ENCODE data around the gene DTWD1.
"Not testable (repeated sequence)": the region's sequence is repeated elsewhere in the genome, so short reads cannot be mapped to it uniquely, and the experiment has no call there.

The DTWD1 gene

DNA sequence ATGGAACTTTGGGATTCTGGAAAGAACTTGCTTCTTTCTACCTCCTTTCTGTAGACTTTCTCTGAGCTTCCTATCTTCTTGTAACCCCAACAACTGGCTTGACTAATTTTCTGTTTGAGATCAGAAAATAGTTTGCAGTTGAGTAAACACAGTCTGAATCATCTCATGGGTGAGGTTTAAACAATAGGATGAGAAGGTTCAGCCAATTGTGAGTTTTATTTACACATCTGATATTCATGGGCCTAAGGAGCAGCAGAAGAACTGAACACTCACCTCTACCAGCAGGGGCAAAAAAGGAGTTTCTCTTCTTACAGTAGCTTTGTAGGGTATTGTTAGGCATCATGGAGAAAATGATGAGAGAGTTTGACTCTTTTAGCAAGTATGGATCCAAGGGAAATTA lies 54.2 kb downstream of the DTWD1 start:
- H3K27ac ChIP-seq (ENCODE audit: low read length): no peak overlapping the region
- no peak for DNase-seq (ENCODE audit: low read depth, low spot score)

DNA sequence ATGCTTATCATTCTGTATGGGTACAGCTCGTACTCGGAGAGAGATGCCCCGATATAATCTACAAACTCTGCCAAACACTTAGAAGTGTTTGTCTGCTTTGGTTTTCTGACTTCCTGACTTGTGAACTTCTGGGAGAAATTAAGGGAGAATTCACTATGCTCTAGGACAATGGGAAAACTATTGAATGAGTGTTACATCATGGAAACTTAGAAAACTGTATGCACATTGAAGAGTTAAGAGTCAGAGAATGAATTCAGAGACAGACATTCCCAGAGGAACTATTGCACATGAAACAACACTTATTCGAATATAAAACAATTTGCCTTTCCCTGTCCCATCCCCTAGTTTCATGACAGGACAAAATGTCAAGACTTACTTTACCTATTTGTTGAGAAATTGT lies 57.8 kb downstream of the DTWD1 start:
- Histone ChIP-seq H3K9me3 (ENCODE audit: control insufficient read depth, insufficient read depth, low read length) (no peaks in the 10 kb centered on the region), H3K27ac (ENCODE audit: low read length) (no peak overlapping the region), H3K36me3 (ENCODE audit: control insufficient read depth, insufficient read depth, low read length) (no peaks in the 10 kb centered on the region), H3K4me3 (ENCODE audit: low read length) (no peak overlapping the region), H3K27me3 (ENCODE audit: control insufficient read depth, insufficient read depth, low read length) (no peaks in the 10 kb centered on the region), H3K4me1 (ENCODE audit: control insufficient read depth, insufficient read depth, low read length) (no peaks in the 10 kb centered on the region)
- DNase-seq (ENCODE audit: low read depth, low spot score): no peak
- WGBS (ENCODE audit: insufficient coverage, insufficient read length): no CpG with 5 or more reads among the region's 4 CpGs

More for the DNA sequence above, 54.2 kb downstream of the DTWD1 start:
- no peaks in the 10 kb centered on the region for H3K27me3 ChIP-seq (ENCODE audit: control insufficient read depth, insufficient read depth, low read length)
- H3K36me3 ChIP-seq (ENCODE audit: control insufficient read depth, insufficient read depth, low read length): no peaks in the 10 kb centered on the region
- H3K4me1 ChIP-seq (ENCODE audit: control insufficient read depth, insufficient read depth, low read length): no peaks in the 10 kb centered on the region
- H3K9me3 ChIP-seq (ENCODE audit: control insufficient read depth, insufficient read depth, low read length): no peaks in the 10 kb centered on the region
- H3K4me3 ChIP-seq (ENCODE audit: low read length): no peak overlapping the region

DNA sequence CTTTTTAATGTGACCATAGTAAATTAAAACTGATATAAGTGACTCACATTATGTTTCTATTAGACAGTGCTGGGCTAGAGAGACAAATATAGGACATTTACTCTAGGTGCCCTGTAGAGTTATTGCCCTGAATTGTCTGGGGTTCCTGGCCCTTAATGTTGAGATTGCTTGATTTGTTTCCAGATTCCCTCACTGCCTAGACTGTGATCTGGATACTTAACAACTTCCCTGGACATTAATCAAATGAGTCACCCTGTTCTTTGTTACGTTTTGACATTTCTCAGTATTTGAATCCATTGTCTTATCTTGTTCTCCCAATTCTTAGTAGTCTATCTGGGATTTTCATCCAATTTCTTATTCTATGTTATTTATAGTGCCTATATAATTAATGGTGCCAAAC lies 65.8 kb downstream of the DTWD1 start:
- no peaks in the 10 kb centered on the region for H3K9me3 ChIP-seq (ENCODE audit: control insufficient read depth, insufficient read depth, low read length)
- no peak for DNase-seq (ENCODE audit: low read depth, low spot score)
- H3K4me3 ChIP-seq (ENCODE audit: low read length): no peak overlapping the region
- H3K4me1 ChIP-seq (ENCODE audit: control insufficient read depth, insufficient read depth, low read length): no peaks in the 10 kb centered on the region
- no CpG with 5 or more reads among the region's 1 CpG for WGBS (ENCODE audit: insufficient coverage, insufficient read length)
- H3K27ac ChIP-seq (ENCODE audit: low read length): no peak overlapping the region
- no peaks in the 10 kb centered on the region for H3K27me3 ChIP-seq (ENCODE audit: control insufficient read depth, insufficient read depth, low read length)
- H3K36me3 ChIP-seq (ENCODE audit: control insufficient read depth, insufficient read depth, low read length): no peaks in the 10 kb centered on the region

DNA sequence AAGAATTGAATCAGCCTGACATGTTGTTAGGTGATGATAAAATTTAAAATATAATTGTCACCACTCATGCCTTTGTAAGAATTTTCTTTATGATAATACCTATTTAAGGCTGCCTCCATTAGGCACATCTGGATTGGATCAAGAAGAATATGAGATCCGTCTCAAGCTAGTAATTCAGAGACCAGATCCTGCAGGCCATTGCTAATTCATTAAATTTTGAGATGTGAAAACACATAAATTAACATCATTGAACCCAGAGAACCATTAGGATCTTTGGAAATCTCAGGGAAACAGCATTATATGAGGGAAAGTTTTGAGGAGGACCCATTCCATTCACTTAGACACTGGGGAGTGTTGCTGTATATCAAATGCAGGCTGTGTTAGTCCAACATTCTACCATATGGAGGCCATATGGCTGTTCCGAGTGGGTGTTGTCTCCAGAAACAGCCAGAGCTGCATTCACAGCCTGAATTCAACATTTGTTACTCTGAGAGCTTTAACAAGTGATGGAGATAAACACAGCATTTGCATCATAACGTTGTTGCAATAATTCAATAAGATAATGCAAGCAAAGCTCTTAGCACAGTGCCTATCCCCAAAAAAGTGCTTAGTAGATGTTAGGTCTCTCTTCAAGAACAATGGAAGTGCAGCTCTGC lies 67.4 kb downstream of the DTWD1 start:
- H3K27me3 ChIP-seq (ENCODE audit: control insufficient read depth, insufficient read depth, low read length): no peaks in the 10 kb centered on the region
- no peaks in the 10 kb centered on the region for H3K4me1 ChIP-seq (ENCODE audit: control insufficient read depth, insufficient read depth, low read length)
- no peaks in the 10 kb centered on the region for H3K36me3 ChIP-seq (ENCODE audit: control insufficient read depth, insufficient read depth, low read length)
- no CpG with 5 or more reads among the region's 3 CpGs for whole genome bisulfite sequencing (ENCODE audit: insufficient coverage, insufficient read length)
- no peak for DNase-seq (ENCODE audit: low read depth, low spot score)
- no peaks in the 10 kb centered on the region for H3K9me3 ChIP-seq (ENCODE audit: control insufficient read depth, insufficient read depth, low read length)
- H3K4me3 ChIP-seq (ENCODE audit: low read length): no peak overlapping the region
- H3K27ac ChIP-seq (ENCODE audit: low read length): no peak overlapping the region

DNA sequence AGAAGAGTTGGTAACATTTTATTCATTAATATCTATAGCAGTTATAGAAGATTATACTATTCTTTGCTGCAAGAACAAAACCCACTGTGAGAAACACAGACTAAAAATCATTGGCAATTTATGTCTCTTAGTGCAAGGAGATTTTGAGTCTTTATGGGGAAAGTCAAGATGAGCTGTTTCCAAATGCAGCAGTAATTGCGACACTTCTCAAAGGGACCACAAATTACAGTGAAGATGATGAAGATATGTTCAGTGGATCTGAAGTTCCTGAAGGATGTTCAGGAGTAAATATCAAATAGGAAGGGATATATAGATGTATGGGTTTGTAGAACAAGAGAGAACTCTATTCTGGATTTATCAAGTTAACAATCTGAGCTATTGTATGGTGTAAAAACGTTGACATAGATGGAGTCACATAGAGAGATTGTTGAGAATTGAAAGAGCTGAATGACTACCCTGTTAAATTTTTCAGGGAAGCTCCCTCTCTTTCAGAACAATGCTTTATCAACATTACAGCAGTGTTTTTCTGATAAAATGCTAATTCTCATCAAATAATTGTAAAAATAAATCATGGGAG lies 71.8 kb downstream of the DTWD1 start:
- Histone ChIP-seq H3K9me3 (ENCODE audit: control insufficient read depth, insufficient read depth, low read length) (no peaks in the 10 kb centered on the region), H3K36me3 (ENCODE audit: control insufficient read depth, insufficient read depth, low read length) (no peaks in the 10 kb centered on the region), H3K27me3 (ENCODE audit: control insufficient read depth, insufficient read depth, low read length) (no peaks in the 10 kb centered on the region), H3K4me3 (ENCODE audit: low read length) (no peak overlapping the region), H3K4me1 (ENCODE audit: control insufficient read depth, insufficient read depth, low read length) (no peaks in the 10 kb centered on the region), H3K27ac (ENCODE audit: low read length) (no peak overlapping the region)
- no peak for DNase-seq (ENCODE audit: low read depth, low spot score)
- WGBS (ENCODE audit: insufficient coverage, insufficient read length): no CpG with 5 or more reads among the region's 2 CpGs

- no peaks in the 10 kb centered on the region for H3K9me3 ChIP-seq (ENCODE audit: control insufficient read depth, insufficient read depth, low read length)
- no peak for DNase-seq (ENCODE audit: low read depth, low spot score)
- H3K4me1 ChIP-seq (ENCODE audit: control insufficient read depth, insufficient read depth, low read length): no peaks in the 10 kb centered on the region
- no peaks in the 10 kb centered on the region for H3K36me3 ChIP-seq (ENCODE audit: control insufficient read depth, insufficient read depth, low read length)
- no peaks in the 10 kb centered on the region for H3K27me3 ChIP-seq (ENCODE audit: control insufficient read depth, insufficient read depth, low read length)
- H3K4me3 ChIP-seq (ENCODE audit: low read length): no peak overlapping the region
- no peak overlapping the region for H3K27ac ChIP-seq (ENCODE audit: low read length)
These were observed 72.7 kb downstream of the DTWD1 start for GRCh38 chr15:49693498-49693897.

GRCh38 chr15:49696433-49696832 lies 75.6 kb downstream of the DTWD1 start:
- DNase-seq (ENCODE audit: low read depth, low spot score): no peak
- H3K4me3 ChIP-seq (ENCODE audit: low read length): no peak overlapping the region
- H3K27ac ChIP-seq (ENCODE audit: low read length): no peak overlapping the region
- H3K27me3 ChIP-seq (ENCODE audit: control insufficient read depth, insufficient read depth, low read length): no peaks in the 10 kb centered on the region
- H3K4me1 ChIP-seq (ENCODE audit: control insufficient read depth, insufficient read depth, low read length): no peaks in the 10 kb centered on the region
- no peaks in the 10 kb centered on the region for H3K9me3 ChIP-seq (ENCODE audit: control insufficient read depth, insufficient read depth, low read length)
- H3K36me3 ChIP-seq (ENCODE audit: control insufficient read depth, insufficient read depth, low read length): no peaks in the 10 kb centered on the region
- no CpG with 5 or more reads among the region's 2 CpGs for WGBS (ENCODE audit: insufficient coverage, insufficient read length)

- no peak overlapping the region for H3K27ac ChIP-seq (ENCODE audit: low read length)
- no peak overlapping the region for H3K4me3 ChIP-seq (ENCODE audit: low read length)
- no peaks in the 10 kb centered on the region for H3K4me1 ChIP-seq (ENCODE audit: control insufficient read depth, insufficient read depth, low read length)
- no peaks in the 10 kb centered on the region for H3K36me3 ChIP-seq (ENCODE audit: control insufficient read depth, insufficient read depth, low read length)
- no CpG with 5 or more reads among the region's 1 CpG for WGBS (ENCODE audit: insufficient coverage, insufficient read length)
- DNase-seq (ENCODE audit: low read depth, low spot score): no peak
- H3K9me3 ChIP-seq (ENCODE audit: control insufficient read depth, insufficient read depth, low read length): no peaks in the 10 kb centered on the region
- no peaks in the 10 kb centered on the region for H3K27me3 ChIP-seq (ENCODE audit: control insufficient read depth, insufficient read depth, low read length)
These were observed 76.3 kb downstream of the DTWD1 start for GRCh38 chr15:49697121-49697520.

DNA sequence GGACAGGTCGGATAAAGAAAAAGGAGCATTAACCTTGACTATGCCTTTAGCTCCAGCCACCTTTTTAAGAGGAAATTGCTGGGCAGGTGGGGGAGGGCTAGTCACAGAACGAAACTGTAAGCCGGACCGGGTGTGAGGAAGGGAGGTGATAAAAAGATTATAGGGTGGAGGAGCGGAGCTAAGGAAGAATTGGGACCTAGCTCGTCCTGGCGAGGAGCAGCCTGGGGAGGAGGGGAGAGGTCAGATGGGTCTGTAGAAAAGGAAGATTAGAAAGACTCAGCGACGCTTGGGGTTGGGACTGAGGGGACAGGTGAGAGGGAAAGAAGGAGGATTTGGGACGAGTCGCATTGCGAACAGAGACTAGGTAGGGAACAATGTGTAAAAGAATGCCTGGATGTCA lies 82.1 kb downstream of the DTWD1 start:
- not testable (repeated sequence) for DNase-seq (ENCODE audit: low read depth, low spot score); H3K27me3 ChIP-seq (ENCODE audit: control insufficient read depth, insufficient read depth, low read length); H3K36me3 ChIP-seq (ENCODE audit: control insufficient read depth, insufficient read depth, low read length); H3K9me3 ChIP-seq (ENCODE audit: control insufficient read depth, insufficient read depth, low read length); H3K27ac ChIP-seq (ENCODE audit: low read length); H3K4me1 ChIP-seq (ENCODE audit: control insufficient read depth, insufficient read depth, low read length); H3K4me3 ChIP-seq (ENCODE audit: low read length)
- WGBS (ENCODE audit: insufficient coverage, insufficient read length): no CpG with 5 or more reads among the region's 12 CpGs
